Neuronal stem cell (in vitro differentiated cells): ENCODE results near the gene FRMD6.

Source experiments
- DNase-seq: peaks from one replicate; pipeline ENCODE4 v3.0.0-alpha.2; 2013; ENCODE audit warnings: low spot score
- H2AFZ ChIP-seq: one replicate; pipeline ENCODE4 v1.6.1; 2013; ENCODE audit warnings: mild to moderate bottlenecking, low read length, inconsistent platforms
- H2AK5ac ChIP-seq: 2 replicates; pipeline ENCODE4 v1.6.1; 2013; ENCODE audit warnings: low read depth, mild to moderate bottlenecking, inconsistent platforms, low read length, moderate library complexity, mixed read lengths
- H2BK120ac ChIP-seq: 2 replicates; pipeline ENCODE4 v1.6.1; 2013; ENCODE audit warnings: low read depth, mild to moderate bottlenecking, inconsistent platforms, low read length, moderate library complexity, mixed read lengths
- H2BK12ac ChIP-seq: one replicate; pipeline ENCODE4 v1.6.1; 2013; ENCODE audit warnings: low read length, inconsistent platforms
- H2BK15ac ChIP-seq: 2 replicates; pipeline ENCODE4 v1.6.1; 2013; ENCODE audit warnings: mild to moderate bottlenecking, low read length, inconsistent platforms, mixed read lengths
- H2BK5ac ChIP-seq: one replicate; pipeline ENCODE4 v1.6.1; 2013; ENCODE audit warnings: inconsistent platforms, mild to moderate bottlenecking, low read length, moderate library complexity
- H3K14ac ChIP-seq: one replicate; pipeline ENCODE4 v1.6.1; 2013; ENCODE audit warnings: low read length, inconsistent platforms
- H3K18ac ChIP-seq: 2 replicates; pipeline ENCODE4 v1.6.1; 2013; ENCODE audit warnings: low read length, inconsistent platforms
- H3K23ac ChIP-seq: 2 replicates; pipeline ENCODE4 v1.6.1; 2013; ENCODE audit warnings: low read depth, mild to moderate bottlenecking, mixed read lengths, low read length, inconsistent platforms; ENCODE audit not compliant: poor library complexity
- H3K27ac ChIP-seq: replicated peaks from 3 replicates; pipeline ENCODE4 v1.5.1; 2013; ENCODE audit warnings: low read length, inconsistent platforms
- H3K27me3 ChIP-seq, 3 experiments: 2 replicates each; pipeline ENCODE4 v1.6.1; 2013; ENCODE audit warnings: low read length in 3 of 3, mild to moderate bottlenecking in 2 of 3, inconsistent platforms in 1 of 3, low read depth in 1 of 3, mixed read lengths in 1 of 3, moderate library complexity in 1 of 3; ENCODE audit not compliant: control insufficient read depth in 3 of 3, insufficient read depth in 3 of 3
- H3K36me3 ChIP-seq, 2 donors: replicated peaks in 1 of 2; 2 replicates each; pipeline ENCODE4 v1.6.1; 2013; ENCODE audit warnings: low read length in 2 of 2; ENCODE audit not compliant: control insufficient read depth in 2 of 2, insufficient read depth in 2 of 2
- H3K4ac ChIP-seq: 2 replicates; pipeline ENCODE4 v1.6.1; 2013; ENCODE audit warnings: inconsistent platforms, mild to moderate bottlenecking, low read length, moderate library complexity
- H3K4me1 ChIP-seq, 2 donors: 1 replicate in 1 of 2; 2 replicates in 1 of 2; pipeline ENCODE4 v1.6.1; 2013; ENCODE audit warnings: low read length in 2 of 2, low read depth in 1 of 2; ENCODE audit not compliant: control insufficient read depth in 2 of 2, insufficient read depth in 1 of 2
- H3K4me2 ChIP-seq: one replicate; pipeline ENCODE4 v1.6.1; 2013; ENCODE audit warnings: mild to moderate bottlenecking, low read length, inconsistent platforms; ENCODE audit not compliant: insufficient read depth, poor library complexity, severe bottlenecking
- H3K4me3 ChIP-seq, 2 donors: 2 replicates each; pipeline ENCODE4 v1.5.1; 2013; ENCODE audit warnings: low read length in 2 of 2, mild to moderate bottlenecking in 2 of 2, inconsistent platforms in 1 of 2, moderate library complexity in 1 of 2
- H3K79me1 ChIP-seq: one replicate; pipeline ENCODE4 v1.6.1; 2013; ENCODE audit warnings: low read depth, mild to moderate bottlenecking, inconsistent platforms, low read length, moderate library complexity
- H3K9ac ChIP-seq: one replicate; pipeline ENCODE4 v1.6.1; 2013; ENCODE audit warnings: mild to moderate bottlenecking, low read depth, low read length, inconsistent platforms; ENCODE audit not compliant: poor library complexity
- H3K9me3 ChIP-seq, 2 donors: replicated peaks in 1 of 2; 2 replicates each; pipeline versions ENCODE3 to v1.6.1; 2013; ENCODE audit warnings: low read length in 2 of 2, mild to moderate bottlenecking in 2 of 2, inconsistent platforms in 1 of 2, low read depth in 1 of 2, mixed read lengths in 1 of 2, moderate library complexity in 1 of 2; ENCODE audit not compliant: control insufficient read depth in 2 of 2, insufficient read depth in 1 of 2
- H4K8ac ChIP-seq: one replicate; pipeline ENCODE4 v1.6.1; 2013; ENCODE audit warnings: low read depth, mild to moderate bottlenecking, inconsistent platforms, low read length, moderate library complexity
- H4K91ac ChIP-seq: one replicate; pipeline ENCODE4 v1.6.1; 2013; ENCODE audit warnings: low read length, low read depth, mild to moderate bottlenecking, inconsistent platforms; ENCODE audit not compliant: poor library complexity
- WGBS, 2 donors: extraction: QIAGEN DNeasy Blood & Tissue Kit; methylation state at CpG; one replicate each; pipeline ENCODE4 v1.1.7; 2013; ENCODE audit warnings: missing lambda C conversion rate in 2 of 2, mixed read lengths in 1 of 2; ENCODE audit not compliant: insufficient read length in 2 of 2, insufficient replicate concordance in 1 of 2; ENCODE audit errors: extremely low coverage in 2 of 2; 5-methylcytosine and 5-hydroxymethylcytosine counted together

The FRMD6 gene

DNA sequence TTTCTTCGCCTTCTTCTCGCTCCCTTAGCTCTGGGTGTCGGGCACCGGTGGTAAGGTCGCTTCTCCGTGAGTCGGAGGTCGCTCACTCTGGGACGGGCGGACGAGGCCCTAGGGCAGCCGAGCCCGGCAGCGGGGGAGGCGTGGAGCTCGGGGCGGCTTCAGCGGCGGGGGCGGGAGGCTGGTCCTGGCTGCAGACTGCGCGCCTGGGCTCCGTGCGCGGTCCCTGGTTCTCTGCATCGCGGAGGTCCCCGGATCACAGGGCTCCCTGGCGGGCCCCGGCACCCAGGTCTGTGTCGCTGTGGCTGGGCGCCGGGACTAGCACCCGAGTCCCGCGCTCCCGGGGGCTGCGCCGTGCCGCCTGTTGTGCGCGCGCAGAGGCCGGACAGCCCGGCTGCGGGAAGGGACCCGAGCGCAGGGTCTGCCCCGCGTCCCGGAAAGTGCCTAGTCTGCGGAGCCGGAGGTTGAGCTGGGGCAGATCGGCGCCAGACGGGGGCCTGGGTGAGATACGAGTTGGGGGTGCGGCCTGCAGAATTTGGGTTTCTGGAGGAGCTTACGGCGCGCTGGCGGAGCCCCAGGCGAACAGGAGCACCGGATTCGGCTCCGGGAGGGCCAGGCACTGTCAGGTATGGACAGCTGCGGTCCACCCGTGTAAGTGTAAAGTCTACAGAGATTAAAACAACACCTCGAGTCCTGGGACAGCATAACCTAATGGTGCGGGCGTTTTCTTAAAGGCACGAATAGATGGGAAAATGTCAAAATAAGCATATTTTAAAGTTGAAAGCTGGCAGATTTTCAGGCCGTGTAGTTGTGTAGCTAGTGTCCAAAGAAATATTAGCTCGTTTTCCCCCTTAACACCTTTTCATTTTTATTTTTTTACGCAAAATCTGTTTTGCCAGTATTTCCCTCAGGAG, 713 bp downstream of the FRMD6 start:
- no peaks in the 10 kb centered on the region for H3K27me3 ChIP-seq
- peak overlapping the region; percentile 71 for H3K14ac ChIP-seq
- peak overlapping the region; percentile 91 to 95 for H3K4me3 ChIP-seq
- no peak overlapping the region for H2BK12ac ChIP-seq
- peak overlapping the region; percentile 71 for H3K4me2 ChIP-seq
- H4K91ac ChIP-seq: no peak overlapping the region
- H2AK5ac ChIP-seq: peak overlapping the region; percentile 84
- no peak for DNase-seq
- H3K23ac ChIP-seq: peak overlapping the region; percentile 93
- peak overlapping the region; percentile 99 for H3K18ac ChIP-seq
- peak overlapping the region; percentile 95 for H2BK5ac ChIP-seq
- no peaks in the 10 kb centered on the region for H3K79me1 ChIP-seq
- no CpG with 5 or more reads among the region's 75 CpGs for WGBS, 2 donors
- peaks cover 3 to 7% of the 10 kb centered on the region in 2 donors for H3K4me1 ChIP-seq
- no peak overlapping the region for H3K4ac ChIP-seq
- no peaks in the 10 kb centered on the region for H3K9me3 ChIP-seq
- peak overlapping the region; percentile 98 for H2BK15ac ChIP-seq
- peak overlapping the region; percentile 43 for H4K8ac ChIP-seq
- H3K27ac ChIP-seq: peak overlapping the region; percentile 96
- H2BK120ac ChIP-seq: no peak overlapping the region
- peak overlapping the region; percentile 97 for H3K9ac ChIP-seq
- no peaks in the 10 kb centered on the region for H3K36me3 ChIP-seq
- peak overlapping the region; percentile 98 for H2AFZ ChIP-seq

DNA sequence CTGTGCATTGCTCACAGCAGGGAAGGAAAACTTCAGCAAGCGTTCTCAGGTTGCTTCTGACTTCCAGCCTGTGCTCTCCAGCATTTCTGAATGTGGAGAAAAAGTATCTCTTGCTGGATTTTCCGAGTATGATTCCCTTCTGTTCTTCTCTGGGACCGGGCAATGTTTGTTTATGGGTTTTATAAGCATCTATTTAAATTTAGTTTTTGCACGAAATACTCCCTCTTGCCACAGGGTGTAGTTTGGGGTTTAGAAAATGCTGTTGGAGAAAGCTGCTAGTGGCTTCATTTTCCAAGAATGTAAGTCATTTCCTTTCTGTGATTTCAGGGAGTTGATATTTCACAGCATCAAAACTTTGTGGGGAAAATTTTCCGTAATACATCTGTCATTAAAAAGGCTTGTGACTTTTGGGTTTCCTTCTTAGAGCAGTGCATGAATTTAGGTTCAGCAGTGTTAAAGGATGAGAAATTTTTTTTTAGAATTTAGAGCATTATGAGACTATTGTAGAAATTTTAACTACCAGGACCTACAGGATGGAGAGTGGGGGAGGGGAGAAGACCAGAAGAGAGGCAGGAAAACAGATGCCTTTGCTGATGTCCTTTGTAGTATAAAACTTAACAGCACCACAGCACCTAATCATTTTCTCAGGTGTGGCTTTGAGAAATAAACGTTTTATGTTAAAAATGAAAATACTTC, 1.5 kb downstream of the FRMD6 start:
- no peak overlapping the region for H2BK12ac ChIP-seq
- DNase-seq: no peak
- peak overlapping the region; percentile 71 for H3K4me2 ChIP-seq
- H4K91ac ChIP-seq: no peak overlapping the region
- no CpG with 5 or more reads among the region's 6 CpGs for WGBS, 2 donors
- no peak overlapping the region for H3K4ac ChIP-seq
- no peak overlapping the region for H3K18ac ChIP-seq
- H3K36me3 ChIP-seq: no peaks in the 10 kb centered on the region
- no peak overlapping the region for H3K27ac ChIP-seq
- H2BK5ac ChIP-seq: no peak overlapping the region
- no peak overlapping the region for H2BK120ac ChIP-seq
- H3K23ac ChIP-seq: no peak overlapping the region
- no peak overlapping the region for H4K8ac ChIP-seq
- H2AK5ac ChIP-seq: no peak overlapping the region
- no peak overlapping the region for H3K14ac ChIP-seq
- H3K9me3 ChIP-seq: no peaks in the 10 kb centered on the region
- peak overlapping the region; percentile 91 to 95 for H3K4me3 ChIP-seq
- H3K27me3 ChIP-seq: no peaks in the 10 kb centered on the region
- H2AFZ ChIP-seq: peak overlapping the region; percentile 98
- H3K4me1 ChIP-seq: peaks cover 3 to 7% of the 10 kb centered on the region in 2 donors
- H3K9ac ChIP-seq: no peak overlapping the region
- no peaks in the 10 kb centered on the region for H3K79me1 ChIP-seq
- no peak overlapping the region for H2BK15ac ChIP-seq

DNA sequence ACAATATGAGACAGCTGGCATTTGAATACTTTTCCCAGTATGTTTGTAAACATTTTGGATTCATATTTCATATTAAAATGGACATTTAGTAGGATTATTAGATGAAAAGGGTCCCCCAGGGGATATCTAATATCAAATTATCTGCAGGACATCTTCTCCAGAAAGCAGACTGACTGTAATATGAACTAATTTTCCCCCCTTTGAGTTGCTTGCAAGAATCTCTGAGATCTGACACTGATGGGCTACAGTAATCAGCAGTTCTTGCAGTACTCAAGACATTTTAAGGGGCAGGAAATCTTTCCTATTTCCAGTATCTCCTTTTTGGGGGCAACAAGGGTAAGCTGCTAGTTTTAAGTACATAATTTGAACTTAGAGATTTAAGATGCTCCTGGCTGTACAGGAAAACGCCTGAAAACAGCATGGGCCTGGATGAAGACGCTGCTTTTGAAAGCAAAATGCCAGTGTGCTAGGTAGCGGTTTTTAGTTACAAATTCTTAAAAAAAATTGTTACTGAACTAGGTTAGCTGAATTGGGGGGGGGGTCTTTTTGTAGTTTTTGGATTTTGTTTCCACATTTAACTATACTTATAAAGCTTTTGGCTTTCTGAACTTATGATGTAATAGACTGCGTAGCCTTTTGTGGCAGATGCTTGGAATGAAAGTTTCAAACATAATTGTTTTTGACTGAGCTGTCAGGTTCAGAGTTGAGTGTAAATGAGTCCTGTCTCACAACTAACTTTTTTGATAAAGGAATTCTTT, 2.2 kb downstream of the FRMD6 start:
- peak overlapping the region in 1 of 2 donors; percentile 91 for H3K4me3 ChIP-seq
- no peak overlapping the region for H2BK5ac ChIP-seq
- no peak overlapping the region for H3K23ac ChIP-seq
- no peak overlapping the region for H3K18ac ChIP-seq
- H4K8ac ChIP-seq: no peak overlapping the region
- H3K27ac ChIP-seq: no peak overlapping the region
- H3K4me2 ChIP-seq: peak overlapping the region; percentile 25
- H2BK120ac ChIP-seq: no peak overlapping the region
- H2BK15ac ChIP-seq: no peak overlapping the region
- H2AK5ac ChIP-seq: no peak overlapping the region
- H3K9ac ChIP-seq: no peak overlapping the region
- H3K27me3 ChIP-seq: no peaks in the 10 kb centered on the region
- no peak overlapping the region for H3K14ac ChIP-seq
- H3K9me3 ChIP-seq: no peaks in the 10 kb centered on the region
- H2BK12ac ChIP-seq: no peak overlapping the region
- no peak overlapping the region for H4K91ac ChIP-seq
- H3K36me3 ChIP-seq: no peaks in the 10 kb centered on the region
- peak overlapping the region; percentile 98 for H2AFZ ChIP-seq
- DNase-seq: no peak
- H3K4ac ChIP-seq: no peak overlapping the region
- no CpG with 5 or more reads among the region's 4 CpGs for whole genome bisulfite sequencing, 2 donors
- H3K79me1 ChIP-seq: no peaks in the 10 kb centered on the region
- H3K4me1 ChIP-seq: peaks cover 3 to 7% of the 10 kb centered on the region in 2 donors
